Measurements from ENCODE around the gene HLA-F. TPM values are rescaled to one million over a fixed set of nuclear protein-coding genes. Genes with fewer than 3 reads are reported as not detected.
A peak's percentile ranks its signal among the peaks of the same experiment; 100 is the strongest.

The HLA-F gene
- total RNA-seq = 32.3 TPM
- long read RNA-seq, transcript HLA-F-217 (7 exons, 1,283 nt) = major isoform, 15 of 32 reads
- long read RNA-seq, partial matches to known transcripts = 14 of 32 reads
- long read RNA-seq, other reads (novel, unspliced or antisense) = 3 of 32 reads

DNA sequence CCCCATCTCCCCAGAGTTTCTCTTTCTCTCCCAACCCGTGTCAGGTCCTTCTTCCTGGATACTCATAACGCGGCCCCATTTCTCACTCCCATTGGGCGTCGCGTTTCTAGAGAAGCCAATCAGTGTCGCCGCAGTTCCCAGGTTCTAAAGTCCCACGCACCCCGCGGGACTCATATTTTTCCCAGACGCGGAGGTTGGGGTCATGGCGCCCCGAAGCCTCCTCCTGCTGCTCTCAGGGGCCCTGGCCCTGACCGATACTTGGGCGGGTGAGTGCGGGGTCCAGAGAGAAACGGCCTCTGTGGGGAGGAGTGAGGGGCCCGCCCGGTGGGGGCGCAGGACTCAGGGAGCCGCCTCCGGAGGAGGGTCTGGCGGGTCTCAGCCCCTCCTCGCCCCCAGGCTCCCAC lies at the start of gene HLA-F:
Gene HLA-F (plus strand): TSS at position 173 of the 404 bp plus-strand sequence. CDS start 30 bp downstream, at position 203.
- ATAC-seq (peak; percentile 99), DNase-seq (peak; percentile 86)
- intact Hi-C loops (cut with micrococcal nuclease) = no loop called here

DNA sequence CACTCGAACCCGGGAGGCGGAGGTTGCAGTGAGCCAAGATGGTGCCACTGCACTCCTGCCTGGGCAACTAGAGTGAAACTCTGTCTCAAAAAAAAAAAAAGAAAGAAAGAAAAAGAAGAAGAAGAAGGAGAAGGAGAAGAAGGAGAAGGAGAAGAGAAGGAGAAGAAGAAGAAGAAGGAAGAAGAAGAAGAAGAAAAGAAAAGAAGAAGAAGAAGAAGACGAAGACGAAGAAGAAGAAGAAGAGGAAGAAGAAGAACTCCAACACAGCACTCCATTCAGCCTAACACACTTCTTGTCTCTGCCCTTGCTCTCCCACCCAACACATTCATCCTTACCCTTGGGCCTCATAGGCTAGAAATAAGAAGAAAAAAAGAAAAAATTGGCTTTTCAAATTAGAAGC lies 49.2 kb upstream of the HLA-F start:
- DNase-seq = no peak
- intact Hi-C loops (cut with micrococcal nuclease) = no loop called here
- no peak for ATAC-seq

DNA sequence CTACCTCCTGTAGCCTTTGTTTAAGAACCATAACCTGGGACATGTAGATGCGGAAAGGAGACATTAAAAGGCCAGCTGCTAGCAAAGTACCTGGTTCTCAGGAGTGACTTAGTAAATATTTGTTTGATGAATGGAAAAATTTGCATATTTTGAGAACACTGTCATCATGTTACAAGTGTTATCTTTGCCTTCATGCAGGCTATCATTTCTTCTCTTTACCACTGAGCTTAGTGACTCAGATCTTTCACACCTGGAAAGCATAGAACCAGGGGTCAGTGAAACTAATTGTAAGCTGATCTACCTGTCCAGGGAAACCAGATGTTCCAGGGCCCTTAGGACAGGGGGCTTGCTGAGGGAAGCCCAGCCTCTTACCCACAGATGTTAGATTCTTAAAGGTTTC lies 47.7 kb upstream of the HLA-F start:
- DNase-seq (no peak), ATAC-seq (no peak)
- intact Hi-C loops (cut with micrococcal nuclease) = no loop called here

DNA sequence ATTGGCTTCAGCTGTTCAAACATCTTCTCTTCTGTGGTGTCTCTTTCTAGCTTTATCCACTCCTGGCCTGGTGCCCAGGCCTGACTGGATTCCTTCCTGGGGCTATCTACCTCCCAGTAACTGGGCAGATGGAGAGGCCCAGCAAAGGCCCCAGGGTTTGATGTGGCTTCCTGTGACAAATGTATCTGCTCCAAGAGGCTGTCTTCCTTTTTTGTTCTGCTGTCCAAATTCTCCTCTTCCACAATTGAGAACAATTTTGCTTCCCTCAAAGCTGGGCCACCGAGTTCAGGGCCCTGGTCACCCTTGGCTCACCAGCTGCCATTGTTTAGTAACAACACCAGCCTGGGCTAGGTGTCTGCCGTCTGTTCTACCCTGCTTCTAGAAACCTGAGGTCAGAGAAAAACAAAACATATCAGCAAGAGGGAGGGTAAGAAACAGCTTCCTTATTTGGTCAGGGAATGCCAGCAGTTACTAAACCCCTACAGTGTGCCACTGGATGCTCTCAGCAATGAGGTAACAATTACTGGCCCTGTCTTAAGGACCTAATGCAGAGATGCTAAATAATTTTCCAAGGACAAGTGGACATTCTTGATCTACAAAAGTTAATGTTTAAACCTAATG lies 46.1 kb upstream of the HLA-F start:
- intact Hi-C loops (cut with micrococcal nuclease) = no loop called here
- ATAC-seq = peak; percentile 36
- peak; percentile 50 for DNase-seq

DNA sequence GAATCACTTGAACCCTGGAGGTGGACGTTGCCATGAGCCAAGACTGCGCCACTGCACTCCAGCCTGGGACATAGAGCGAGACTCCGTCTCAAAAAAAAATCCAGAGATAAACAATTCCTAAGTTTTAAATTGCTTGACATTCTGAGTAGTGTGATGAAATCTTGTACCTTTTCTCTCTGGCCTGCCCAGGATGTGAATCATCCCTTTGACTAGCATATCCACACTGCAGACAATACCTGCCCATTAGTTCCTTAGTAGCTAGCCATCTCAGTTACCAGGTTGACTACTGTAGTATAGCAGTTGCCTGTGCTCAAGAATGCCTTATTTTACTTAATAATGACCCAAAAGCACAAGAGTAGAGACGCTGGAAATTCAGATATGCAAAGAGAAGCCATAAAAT lies 45.1 kb upstream of the HLA-F start:
- ATAC-seq = no peak
- DNase-seq = no peak
- intact Hi-C loops (cut with micrococcal nuclease) = no loop called here

DNA sequence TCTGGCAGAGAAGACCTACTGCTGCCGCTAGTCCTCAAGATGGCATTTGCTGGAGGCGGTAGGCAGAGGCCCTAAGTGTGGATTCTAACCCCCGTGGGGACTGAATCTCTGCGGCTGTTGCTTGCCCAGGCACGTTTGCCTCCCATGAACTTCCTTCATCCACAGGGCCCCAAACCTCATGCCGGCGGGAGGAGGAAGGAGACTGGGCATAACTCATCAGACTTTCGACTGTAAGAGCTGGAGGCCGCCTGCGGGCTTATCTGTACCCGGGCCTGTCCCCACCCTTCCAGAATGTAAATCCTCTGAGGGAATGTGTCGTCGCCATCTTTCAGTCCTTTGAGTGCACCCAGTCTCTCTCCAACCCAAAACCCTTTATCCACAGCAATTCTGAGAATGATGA lies 43.3 kb upstream of the HLA-F start:
- intact Hi-C loops (cut with micrococcal nuclease) = no loop called here
- DNase-seq (no peak), ATAC-seq (no peak)

DNA sequence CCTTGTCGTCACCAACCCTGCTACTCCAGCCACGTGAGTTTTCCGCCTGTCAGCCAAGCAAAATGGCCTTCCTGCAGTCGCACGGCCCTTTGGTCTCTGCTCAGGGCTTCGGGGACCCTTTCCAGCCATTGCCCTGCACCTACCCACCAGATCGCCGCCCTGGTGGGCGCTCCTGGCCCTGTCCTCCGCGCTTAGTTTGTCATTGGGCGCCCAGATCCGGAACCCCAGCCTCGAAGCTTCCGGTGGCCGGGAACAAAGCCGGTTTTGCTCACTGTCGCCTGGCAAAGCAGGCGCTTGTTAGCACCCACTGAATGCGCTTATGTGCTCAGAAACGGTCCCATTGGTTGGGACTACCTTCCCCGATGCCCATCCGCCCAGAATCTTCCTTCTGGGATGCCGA lies 42.8 kb upstream of the HLA-F start:
- intact Hi-C loops (cut with micrococcal nuclease) = no loop called here
- no peak for DNase-seq
- no peak for ATAC-seq

DNA sequence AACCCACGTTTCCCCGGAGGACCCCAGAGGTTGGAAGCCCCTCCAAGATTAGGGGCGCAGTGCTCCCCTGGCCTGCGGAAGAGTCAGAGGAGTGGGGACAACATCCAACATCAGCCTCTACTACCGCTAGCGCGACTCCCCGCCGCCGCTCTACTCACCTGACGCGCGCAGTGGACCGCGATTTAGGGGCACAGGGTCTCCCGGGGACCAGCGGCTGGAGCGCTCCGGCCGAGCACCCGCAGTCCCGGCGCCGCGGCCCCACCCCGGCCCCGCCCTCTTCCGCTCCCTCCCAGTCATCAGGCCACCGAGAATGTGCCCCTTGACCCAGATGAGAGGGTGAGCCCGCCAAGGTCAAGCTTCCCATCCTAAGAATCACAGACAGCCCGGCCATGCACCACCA lies 42.3 kb upstream of the HLA-F start, which contains the start of gene ZFP57:
Gene ZFP57 (minus strand): TSS at position 249 of the 400 bp plus-strand sequence. CDS start 4,149 bp downstream, outside the sequence.
- no peak for ATAC-seq
- intact Hi-C loops (cut with micrococcal nuclease) = no loop called here
- no peak for DNase-seq

DNA sequence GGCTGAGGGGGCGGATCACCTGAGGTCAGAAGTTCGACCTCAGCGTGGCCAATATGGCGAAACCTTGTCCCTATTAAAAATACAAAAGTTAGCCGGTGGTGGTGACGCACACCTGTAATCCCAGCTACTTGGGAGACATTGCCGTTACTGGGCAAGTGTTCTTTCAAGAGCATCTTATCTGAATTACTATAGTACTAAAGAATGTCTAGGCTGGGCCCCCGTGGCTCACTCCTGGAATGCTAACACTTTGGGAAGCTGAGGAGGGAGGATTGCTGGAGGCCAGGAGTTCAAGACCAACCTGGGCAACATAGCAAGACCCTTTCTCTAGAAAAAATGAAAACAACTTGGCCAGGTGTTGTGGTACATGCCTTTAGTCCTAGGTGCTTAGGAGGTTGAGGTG lies 41.4 kb upstream of the HLA-F start:
- intact Hi-C loops (cut with micrococcal nuclease) = no loop called here
- no peak for ATAC-seq
- no peak for DNase-seq

DNA sequence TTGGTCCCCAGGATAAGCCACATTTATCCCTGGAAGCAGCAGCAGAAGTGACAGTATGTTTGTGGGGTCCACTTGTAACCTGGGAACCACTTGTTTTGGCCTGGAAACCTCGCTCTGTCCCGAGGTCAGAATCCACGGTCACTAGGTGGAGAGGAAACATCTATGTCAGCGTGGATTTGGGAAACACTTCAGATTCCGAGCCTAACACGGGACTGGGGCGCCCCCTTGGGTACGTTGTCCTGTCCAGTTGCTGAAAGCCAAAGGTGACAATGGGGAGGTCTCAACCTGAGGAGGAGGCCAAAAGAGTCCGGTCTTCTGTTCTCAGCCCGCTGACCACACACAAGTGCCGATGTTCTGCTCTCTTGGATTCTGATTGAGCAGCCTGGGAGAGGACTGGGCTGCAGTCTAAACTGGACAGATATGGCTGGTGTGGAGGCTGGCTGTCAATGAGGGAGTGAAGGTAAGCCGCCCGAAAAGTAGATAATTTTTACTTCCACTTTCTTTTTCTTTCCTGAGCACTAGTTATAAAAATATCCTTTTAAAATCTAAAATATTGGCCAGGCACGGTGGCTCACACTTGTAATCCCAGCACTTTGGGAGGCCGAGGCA lies 37.4 kb upstream of the HLA-F start:
- intact Hi-C loops (cut with micrococcal nuclease) = no loop called here
- DNase-seq (peak; percentile 73), ATAC-seq (peak; percentile 86)

DNA sequence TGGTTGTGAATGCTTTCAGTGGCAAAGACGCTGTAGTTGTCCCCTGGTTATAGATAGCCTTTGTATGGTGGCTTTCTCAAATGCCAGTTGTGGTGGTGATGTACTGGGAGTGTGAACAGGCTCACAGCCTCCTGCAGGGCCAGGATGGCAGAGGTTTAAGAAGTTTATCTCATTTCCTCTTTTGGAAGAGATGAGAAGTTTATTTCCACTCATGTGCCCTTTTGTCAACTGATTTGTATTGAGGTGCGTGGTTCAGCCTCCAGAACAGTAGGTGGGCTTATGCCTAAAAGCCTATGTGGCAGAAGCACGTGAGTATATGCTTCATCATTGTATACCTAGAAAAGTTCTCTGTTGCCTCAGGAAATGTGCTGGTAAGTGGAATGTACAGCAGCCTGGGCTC lies 28.6 kb upstream of the HLA-F start:
- intact Hi-C loops (cut with micrococcal nuclease) = no loop called here
- DNase-seq = no peak
- no peak for ATAC-seq

DNA sequence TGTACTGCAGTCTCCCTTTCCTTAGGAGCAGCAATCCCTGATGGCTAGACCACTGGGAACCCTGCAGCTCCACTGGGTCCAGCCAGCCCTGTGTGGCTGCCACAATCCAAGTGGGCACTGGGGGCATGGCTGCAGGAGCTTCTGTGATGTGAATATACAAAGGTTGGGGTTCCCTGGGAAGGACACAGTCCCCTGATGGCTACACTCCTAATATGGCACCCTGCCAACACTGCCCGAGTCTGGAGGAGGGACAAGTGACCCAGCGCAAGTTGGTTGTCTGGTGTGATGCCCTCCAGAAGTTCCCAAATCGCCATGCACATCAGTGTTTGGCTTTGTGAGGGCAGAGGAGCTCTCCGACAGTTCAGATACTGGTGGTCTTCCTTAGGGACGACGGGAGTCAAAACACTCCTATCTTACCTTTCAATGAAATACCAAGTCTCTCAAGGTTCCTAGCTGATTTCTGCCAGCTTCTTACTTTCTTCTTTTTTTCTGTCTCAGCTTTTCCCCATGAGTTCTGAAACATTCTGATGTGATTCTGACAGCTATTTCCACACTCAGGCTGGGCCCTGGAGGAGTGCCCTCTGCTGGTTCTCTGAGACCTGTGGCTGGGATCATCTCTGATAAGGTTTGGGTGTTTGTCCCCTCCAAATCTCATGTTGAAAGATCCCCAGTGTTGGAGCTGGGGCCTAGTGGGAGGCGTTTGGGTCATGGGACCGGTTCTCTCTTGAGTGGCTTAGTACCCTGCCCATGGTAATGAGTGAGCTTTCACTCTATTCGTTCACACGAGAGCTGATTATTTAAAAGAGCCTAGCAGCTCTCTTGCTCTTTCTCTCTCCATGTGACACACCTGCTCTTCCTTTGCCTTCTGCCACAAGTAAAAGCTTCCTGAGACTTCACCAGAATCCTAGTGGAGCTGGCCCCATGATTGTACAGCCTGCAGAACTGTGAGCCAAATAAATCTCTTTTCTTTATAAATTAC lies 26.8 kb upstream of the HLA-F start:
- intact Hi-C loops (cut with micrococcal nuclease) = no loop called here
- ATAC-seq = peak; percentile 68
- DNase-seq = peak; percentile 48

DNA sequence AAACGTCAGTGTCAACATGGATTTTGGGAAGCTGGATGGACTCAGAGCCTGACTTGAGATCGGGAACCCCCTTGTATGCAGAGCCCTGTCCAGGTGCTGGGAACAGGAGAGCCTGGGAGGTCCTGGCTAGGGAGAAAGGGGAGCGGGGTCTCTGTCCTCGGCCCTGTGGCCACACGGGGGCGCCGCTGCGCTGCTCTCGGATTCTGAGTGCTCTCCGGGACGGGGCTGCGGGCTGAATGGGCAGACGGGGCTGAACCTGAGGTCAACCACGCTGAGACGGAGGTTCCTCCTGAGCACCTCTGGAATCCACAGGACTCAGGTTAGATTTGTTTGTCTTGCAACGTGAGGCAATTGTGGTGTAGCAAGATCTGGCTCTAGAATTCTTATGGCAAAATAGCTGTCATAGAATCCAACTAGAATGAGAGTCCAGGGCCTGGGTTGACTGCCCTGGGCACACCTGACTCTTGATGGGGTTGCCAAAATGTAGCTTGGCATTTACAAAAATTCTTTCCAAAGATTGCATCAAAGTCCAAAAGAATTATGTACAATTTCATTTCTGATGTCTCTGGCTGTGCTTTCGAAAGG lies 20.6 kb upstream of the HLA-F start:
- ATAC-seq = peak; percentile 74
- DNase-seq = peak; percentile 74
- intact Hi-C loops (cut with micrococcal nuclease) = no loop called here

DNA sequence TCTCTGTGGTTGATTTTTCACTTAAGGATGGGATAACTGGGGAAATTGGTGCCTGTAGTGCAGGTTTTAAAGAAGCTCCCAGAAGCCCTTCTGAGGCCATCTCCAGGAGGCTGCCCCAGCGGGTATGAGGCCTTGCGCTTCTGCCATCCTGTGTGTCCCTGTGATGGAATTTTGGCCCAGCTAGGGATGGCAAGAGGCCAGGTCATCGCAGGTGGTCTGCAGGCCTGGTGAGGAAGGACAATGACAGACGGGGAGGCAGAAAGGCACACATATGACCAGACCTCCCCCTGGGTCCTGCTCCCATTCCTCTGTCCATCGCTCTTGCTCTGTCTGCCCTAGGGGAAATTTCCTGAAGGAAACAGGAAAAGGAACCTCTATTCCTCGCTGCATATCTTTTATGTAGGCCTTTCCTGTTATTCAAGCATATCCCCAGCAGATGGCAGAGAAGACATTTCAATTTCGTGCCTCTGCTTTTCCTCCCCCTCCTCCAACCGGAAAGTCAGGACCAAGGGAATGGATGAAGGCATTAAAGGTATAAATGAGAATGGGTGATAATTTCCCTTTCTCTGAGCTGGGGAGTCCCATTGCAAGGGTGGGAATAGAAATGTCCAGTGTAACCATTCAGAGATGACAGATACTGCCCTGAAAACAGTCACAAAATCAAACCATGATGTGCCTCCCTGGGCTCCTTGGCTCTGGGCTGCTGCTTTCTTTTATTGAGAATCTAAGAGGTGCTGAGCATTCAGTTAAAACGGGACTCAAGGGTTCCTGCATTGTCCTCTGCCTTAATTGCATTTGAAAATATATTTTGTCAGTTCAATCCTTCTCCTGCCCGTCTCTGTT lies 17.6 kb upstream of the HLA-F start:
- ATAC-seq (peak; percentile 68), DNase-seq (no peak)
- intact Hi-C loops (cut with micrococcal nuclease) = loop anchor here (2.0 kb wide), 1 partner anchor 129 kb away; no protein-coding TSS in a partner anchor

DNA sequence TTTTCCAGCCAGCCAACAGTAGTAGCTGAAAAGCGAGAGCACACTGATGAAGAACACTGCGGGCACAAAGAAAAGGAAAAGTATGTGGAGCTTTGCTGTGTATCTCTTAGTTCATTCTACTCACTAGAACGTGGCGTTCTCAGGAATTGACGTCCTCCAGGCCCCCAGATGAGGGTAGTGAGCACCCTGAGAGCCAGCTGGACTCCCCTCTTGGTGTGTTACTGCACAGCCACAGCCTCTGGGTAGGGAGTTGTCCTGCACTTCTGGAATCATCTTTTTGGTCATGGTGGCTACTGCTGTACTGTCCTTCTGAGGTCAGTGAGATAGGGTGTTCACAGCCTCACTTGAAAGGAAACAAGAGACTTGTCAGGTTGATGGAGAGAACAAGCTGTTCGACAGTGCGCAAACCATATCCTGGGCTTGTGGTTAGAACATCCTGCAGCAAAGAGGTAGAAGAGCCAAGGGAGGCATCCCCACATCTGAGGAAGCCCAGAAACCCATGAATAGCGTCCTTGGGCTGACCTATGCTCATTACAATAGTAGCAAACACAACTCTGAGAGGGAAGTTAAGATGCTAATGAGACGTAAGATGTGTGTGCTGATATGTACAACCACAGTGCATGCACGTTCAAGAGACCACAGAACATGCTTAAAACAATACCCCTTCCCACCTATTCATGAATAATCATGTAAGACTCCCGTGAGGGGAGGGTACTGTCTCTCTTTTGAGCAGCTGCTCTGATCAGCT lies 14.6 kb upstream of the HLA-F start:
- no peak for ATAC-seq
- intact Hi-C loops (cut with micrococcal nuclease) = no loop called here
- no peak for DNase-seq

DNA sequence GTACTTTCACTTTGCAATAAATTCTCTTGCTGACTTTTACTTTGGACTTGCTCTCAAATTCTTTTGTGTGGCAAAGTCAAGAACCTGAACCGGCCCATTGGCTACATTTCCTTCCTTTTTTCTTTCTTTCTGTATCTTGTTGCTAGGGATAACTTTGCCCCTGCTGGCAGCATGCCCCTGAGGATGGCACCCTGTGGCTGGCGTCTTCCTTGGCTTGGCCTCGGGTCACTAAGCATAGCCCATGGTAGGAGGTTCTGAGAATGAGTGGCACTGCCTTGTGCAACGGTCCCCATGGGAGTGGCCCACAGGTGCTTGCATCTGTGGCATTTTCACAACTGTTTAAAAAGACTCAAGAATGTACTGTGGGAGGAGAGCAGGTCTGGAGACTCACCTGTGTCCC lies 14.0 kb upstream of the HLA-F start:
- DNase-seq = no peak
- no peak for ATAC-seq

DNA sequence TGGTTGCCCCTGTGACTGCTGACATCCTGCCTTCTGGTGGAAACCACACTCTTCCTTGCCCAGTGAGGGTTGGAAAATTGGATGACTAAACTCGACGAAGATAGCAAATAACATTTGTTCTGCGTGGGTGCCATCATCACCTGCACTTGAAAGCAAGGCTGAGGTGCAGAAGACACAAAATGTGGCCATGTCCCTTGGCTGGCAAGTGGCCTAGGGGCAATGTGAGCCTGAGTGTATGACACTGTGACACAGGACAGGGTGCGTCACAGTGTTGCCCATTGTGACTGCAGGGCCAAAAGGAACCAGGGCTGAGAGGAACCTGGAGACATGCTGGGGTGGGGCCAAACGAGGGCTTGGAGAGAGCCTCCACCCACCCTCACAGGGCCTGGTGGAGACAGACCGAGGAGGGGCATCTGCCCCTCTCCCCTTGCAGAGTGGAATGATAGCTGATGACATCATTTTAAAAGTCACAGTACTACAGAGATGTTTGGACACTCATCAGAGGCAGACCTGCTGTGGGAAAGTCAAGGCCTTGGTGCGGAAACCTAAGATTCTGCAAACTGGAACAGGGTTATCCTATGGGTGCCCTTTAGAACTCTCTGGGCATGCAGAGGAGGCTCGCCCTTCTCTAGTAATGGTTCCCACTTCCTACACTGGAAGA lies 12.8 kb upstream of the HLA-F start:
- ATAC-seq (no peak), DNase-seq (no peak)
- intact Hi-C loops (cut with micrococcal nuclease) = no loop called here

More for the DNA sequence above, 14.0 kb upstream of the HLA-F start:
- intact Hi-C loops (cut with micrococcal nuclease) = no loop called here
